ENCODE results near the gene GOLGA6C.
"Not testable (repeated sequence)": the region's sequence is repeated elsewhere in the genome, so short reads cannot be mapped to it uniquely, and the experiment has no call there.

GOLGA6C gene

GRCh38 chr15:75258034-75258433, at the start of gene GOLGA6C:
Gene GOLGA6C (plus strand): TSS chr15:75258334. CDS start chr15:75258599, 265 bp downstream.
- not testable (repeated sequence) for DNase-seq

GRCh38 chr15:75208501-75209288, 49.4 kb upstream of the GOLGA6C start:
- no peak for DNase-seq

GRCh38 chr15:75209289-75209676, 48.9 kb upstream of the GOLGA6C start:
- DNase-seq = no peak

- DNase-seq = no peak
Observed at GRCh38 chr15:75210811-75211230, 47.3 kb upstream of the GOLGA6C start.

GRCh38 chr15:75211436-75212199, 46.5 kb upstream of the GOLGA6C start:
- no peak for DNase-seq

GRCh38 chr15:75212200-75212858, 45.8 kb upstream of the GOLGA6C start:
- DNase-seq = no peak

GRCh38 chr15:75213212-75213767, 44.8 kb upstream of the GOLGA6C start:
- DNase-seq = no peak

GRCh38 chr15:75213768-75214221, 44.3 kb upstream of the GOLGA6C start:
- DNase-seq = no peak

- no peak for DNase-seq
Observed at GRCh38 chr15:75214293-75215096, 43.6 kb upstream of the GOLGA6C start.

GRCh38 chr15:75215107-75216004, 42.8 kb upstream of the GOLGA6C start:
- DNase-seq = no peak

GRCh38 chr15:75217012-75217411, 41.1 kb upstream of the GOLGA6C start:
- DNase-seq = no peak

- DNase-seq = not testable (repeated sequence)
Observed at GRCh38 chr15:75217574-75217973, 40.6 kb upstream of the GOLGA6C start.

- not testable (repeated sequence) for DNase-seq
Observed at GRCh38 chr15:75219507-75219929, 38.6 kb upstream of the GOLGA6C start.

GRCh38 chr15:75223688-75224087, 34.4 kb upstream of the GOLGA6C start:
- no peak for DNase-seq

GRCh38 chr15:75224281-75224680, 33.9 kb upstream of the GOLGA6C start:
- DNase-seq = no peak

- DNase-seq = not testable (repeated sequence)
Observed at GRCh38 chr15:75225102-75225836, 32.9 kb upstream of the GOLGA6C start.

- no peak for DNase-seq
Observed at GRCh38 chr15:75225951-75226732, 32.0 kb upstream of the GOLGA6C start.

GRCh38 chr15:75227112-75227511, 31.0 kb upstream of the GOLGA6C start:
- not testable (repeated sequence) for DNase-seq

GRCh38 chr15:75227663-75228280, 30.4 kb upstream of the GOLGA6C start:
- no peak for DNase-seq

All from CD4-positive, alpha-beta T cell treated with Interleukin-15 for 1 hour (primary cell).